Fibroblast of the aortic adventitia (primary cell): Measurements from ENCODE around the gene STK26. TPM values are rescaled to one million over a fixed set of nuclear protein-coding genes. Genes with fewer than 3 reads are reported as not detected.

ENCODE experiments used
- DNase-seq: peaks from one replicate; pipeline ENCODE4 v3.0.0-alpha.2; 2010; ENCODE audit warnings: low read depth
- H3K4me3 ChIP-seq: 2 replicates; pipeline ENCODE4 v1.5.1; 2011; ENCODE audit warnings: low read depth, mild to moderate bottlenecking, control low read depth, low read length, moderate library complexity
- total RNA-seq: library from RNA; depleted of rRNA; stranded (reverse); fragments of >200 nt; gene quantifications from 2 replicates; pipeline ENCODE4 v1.2.3, GENCODE V29; 2012; ENCODE audit warnings: low replicate concordance
- TF ChIP-seq, protein P1 (sequence below): IDR thresholded peaks from 2 replicates; pipeline ENCODE4 v1.5.1; 2011; ENCODE audit warnings: mild to moderate bottlenecking, low read length, control low read depth, inconsistent platforms; ENCODE audit not compliant: insufficient read depth

STK26 gene
- total RNA-seq, 1 donor: 1.6 TPM

DNA sequence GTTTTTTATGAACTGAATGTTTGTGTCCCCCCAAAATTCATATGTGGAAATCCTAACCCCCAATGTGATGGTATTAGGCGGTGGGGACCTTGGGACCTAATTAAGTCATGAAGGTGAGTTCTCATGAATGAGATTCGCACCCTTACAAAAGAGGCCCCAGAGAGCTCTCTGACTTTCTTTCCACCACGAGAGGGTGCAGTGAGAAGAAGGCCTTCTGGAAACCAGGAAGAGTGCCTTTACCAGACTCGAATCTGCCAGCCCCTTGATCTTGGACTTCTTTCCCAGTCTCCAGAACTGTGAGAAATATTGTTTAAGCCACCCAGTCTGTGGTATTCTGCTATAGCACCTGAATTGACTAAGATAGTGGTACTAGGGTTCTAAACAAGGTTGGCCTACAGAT is 40.8 kb downstream of the STK26 start:
- no peak for DNase-seq
- H3K4me3 ChIP-seq: no peak overlapping the region
- TF ChIP-seq, protein P1, sequence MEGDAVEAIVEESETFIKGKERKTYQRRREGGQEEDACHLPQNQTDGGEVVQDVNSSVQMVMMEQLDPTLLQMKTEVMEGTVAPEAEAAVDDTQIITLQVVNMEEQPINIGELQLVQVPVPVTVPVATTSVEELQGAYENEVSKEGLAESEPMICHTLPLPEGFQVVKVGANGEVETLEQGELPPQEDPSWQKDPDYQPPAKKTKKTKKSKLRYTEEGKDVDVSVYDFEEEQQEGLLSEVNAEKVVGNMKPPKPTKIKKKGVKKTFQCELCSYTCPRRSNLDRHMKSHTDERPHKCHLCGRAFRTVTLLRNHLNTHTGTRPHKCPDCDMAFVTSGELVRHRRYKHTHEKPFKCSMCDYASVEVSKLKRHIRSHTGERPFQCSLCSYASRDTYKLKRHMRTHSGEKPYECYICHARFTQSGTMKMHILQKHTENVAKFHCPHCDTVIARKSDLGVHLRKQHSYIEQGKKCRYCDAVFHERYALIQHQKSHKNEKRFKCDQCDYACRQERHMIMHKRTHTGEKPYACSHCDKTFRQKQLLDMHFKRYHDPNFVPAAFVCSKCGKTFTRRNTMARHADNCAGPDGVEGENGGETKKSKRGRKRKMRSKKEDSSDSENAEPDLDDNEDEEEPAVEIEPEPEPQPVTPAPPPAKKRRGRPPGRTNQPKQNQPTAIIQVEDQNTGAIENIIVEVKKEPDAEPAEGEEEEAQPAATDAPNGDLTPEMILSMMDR: no peak

DNA sequence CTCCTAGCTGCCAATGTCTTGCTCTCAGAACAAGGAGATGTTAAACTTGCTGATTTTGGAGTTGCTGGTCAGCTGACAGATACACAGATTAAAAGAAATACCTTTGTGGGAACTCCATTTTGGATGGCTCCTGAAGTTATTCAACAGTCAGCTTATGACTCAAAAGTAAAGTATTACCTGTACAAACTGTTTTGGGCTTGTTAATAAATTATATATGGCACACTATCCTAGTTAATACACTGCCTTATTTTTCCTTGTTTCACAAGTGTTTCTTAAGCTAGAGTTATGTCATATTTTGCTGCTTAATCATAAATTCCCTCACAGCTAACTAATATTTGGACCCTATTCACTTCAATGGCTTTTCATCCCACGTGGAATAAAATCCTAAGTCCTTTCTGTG is 45.3 kb downstream of the STK26 start:
- TF ChIP-seq, protein P1: no peak
- no peak overlapping the region for H3K4me3 ChIP-seq
- DNase-seq: no peak

DNA sequence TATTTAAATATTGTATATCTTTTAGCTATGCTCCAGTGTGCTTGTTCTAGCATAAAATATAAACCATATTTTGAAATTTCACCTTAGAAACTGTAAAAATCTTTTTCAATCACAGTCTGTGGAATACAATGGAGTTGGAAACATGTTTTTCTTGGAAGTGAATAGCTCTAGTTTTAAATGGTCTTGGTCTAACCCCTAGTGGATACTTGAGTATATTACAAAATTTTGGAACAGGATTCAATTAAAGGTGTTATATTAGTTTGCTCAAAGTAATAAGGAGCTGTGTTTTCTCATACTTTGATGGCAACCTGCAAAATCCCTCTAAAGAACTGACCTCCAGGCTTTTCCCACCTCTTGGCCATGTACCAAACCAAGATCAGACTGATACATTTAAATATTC is 48.2 kb downstream of the STK26 start:
- H3K4me3 ChIP-seq: no peak overlapping the region
- TF ChIP-seq, protein P1: peak; percentile 36
- peak; percentile 31 for DNase-seq

DNA sequence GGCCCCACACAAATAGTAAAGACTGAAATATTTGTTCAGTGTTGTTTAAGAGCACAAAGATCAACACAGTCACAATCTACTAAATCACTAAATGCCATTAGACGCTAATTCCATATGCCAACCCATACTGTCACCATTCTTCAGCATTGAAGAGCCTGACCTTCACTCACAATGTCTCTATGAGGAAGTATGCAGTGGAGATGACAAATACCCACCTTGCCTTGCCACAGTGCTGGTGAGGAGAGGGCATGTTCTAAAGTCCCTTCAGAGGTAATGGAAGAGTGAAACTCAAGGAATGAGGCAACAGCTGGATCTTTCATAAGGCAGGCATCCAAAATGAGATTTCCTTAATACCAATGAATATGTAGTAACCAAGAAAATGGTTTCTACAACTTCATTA is 54.3 kb downstream of the STK26 start:
- TF ChIP-seq, protein P1: no peak
- DNase-seq: no peak
- no peak overlapping the region for H3K4me3 ChIP-seq

DNA sequence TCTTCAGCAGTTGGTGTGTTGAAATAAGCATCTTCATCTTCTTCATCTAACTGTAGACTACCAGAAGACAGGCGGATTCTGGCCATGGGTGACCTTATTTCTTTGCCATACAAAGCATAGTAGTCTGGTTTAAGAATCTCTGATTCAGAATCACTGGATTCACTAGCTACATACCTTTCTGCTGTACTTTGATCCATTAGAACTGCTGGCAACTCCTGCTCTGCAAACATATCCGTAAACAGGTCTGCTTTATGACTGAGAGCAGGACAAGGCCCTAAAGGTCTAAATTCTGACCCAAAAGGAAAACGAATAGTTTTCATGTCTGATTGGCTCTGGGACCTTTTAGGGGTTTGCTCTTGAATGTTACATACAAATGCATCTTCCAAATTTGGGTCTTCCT is 54.8 kb downstream of the STK26 start:
- TF ChIP-seq, protein P1: no peak
- DNase-seq: no peak
- H3K4me3 ChIP-seq: no peak overlapping the region

DNA sequence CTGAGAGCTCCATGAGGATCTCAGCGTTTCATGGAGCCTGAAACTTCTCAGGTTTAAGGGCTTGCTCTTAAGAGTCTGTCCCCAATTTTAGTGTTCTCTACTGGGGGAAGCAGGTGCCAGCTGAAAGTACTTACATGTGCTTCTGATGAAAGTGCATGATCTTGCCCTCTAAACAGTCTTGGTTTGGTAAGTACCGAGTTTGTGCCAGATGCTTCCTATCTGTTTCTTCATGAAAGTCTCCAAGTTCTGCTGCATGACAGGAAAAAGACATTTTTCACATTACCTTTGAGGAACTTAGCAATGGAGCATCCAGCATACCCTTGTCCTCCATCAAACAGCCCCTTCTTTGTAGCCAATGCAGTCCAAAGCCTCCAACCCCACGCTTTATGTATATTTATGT is 62.7 kb downstream of the STK26 start:
- H3K4me3 ChIP-seq: no peak overlapping the region
- TF ChIP-seq, protein P1: no peak
- DNase-seq: no peak

DNA sequence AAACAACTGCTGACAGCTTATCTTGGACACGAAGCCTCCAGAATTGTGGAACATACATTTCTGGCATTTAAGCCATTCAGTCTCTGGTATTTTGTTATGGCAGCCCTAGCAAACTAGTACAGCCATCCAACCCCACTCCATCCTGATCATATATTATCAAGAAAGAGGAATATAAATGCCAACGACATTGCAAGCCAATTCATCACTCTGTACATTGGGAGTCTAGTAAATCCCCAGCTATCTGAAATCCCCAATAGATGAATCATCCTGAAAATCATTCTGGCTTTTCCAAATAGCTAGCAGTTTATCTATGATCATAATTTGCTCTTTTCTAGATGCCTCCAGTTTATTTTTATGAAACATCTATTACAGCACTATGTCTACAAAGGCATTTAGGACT is 63.6 kb downstream of the STK26 start:
- TF ChIP-seq, protein P1: no peak
- peak; percentile 29 for DNase-seq
- no peak overlapping the region for H3K4me3 ChIP-seq
